Upper lobe of right lung (tissue), 1 donor: ENCODE results near the gene PTPN11. TPM values are rescaled to one million over a fixed set of nuclear protein-coding genes. Genes with fewer than 3 reads are reported as not detected.
"Not testable (repeated sequence)": the region's sequence is repeated elsewhere in the genome, so short reads cannot be mapped to it uniquely, and the experiment has no call there.

Source experiments
- ATAC-seq: fragments of 200-7000 bp; cut with Tn5 transposase; one replicate; pipeline ENCODE4 v1.9.1; 2020; ENCODE audit warnings: mild to moderate bottlenecking, moderate library complexity
- DNase-seq: peaks from one replicate; pipeline ENCODE4 v3.0.0-alpha.2; 2020
- H3K27ac ChIP-seq: fragments of 200-600 bp; one replicate; pipeline ENCODE4 v1.8.0; 2022
- H3K27me3 ChIP-seq: fragments of 200-600 bp; one replicate; pipeline ENCODE4 v1.8.0; 2022; ENCODE audit warnings: mild to moderate bottlenecking
- H3K36me3 ChIP-seq: fragments of 200-600 bp; one replicate; pipeline ENCODE4 v1.8.0; 2022
- H3K4me1 ChIP-seq: fragments of 200-600 bp; one replicate; pipeline ENCODE4 v1.8.0; 2022
- H3K4me3 ChIP-seq: fragments of 200-600 bp; one replicate; pipeline ENCODE4 v1.8.0; 2022; ENCODE audit warnings: mild to moderate bottlenecking
- H3K9me3 ChIP-seq: fragments of 200-600 bp; one replicate; pipeline ENCODE4 v1.8.0; 2022
- CTCF ChIP-seq: fragments of 200-600 bp; IDR thresholded peaks from one replicate; pipeline ENCODE4 v1.8.0; 2022; ENCODE audit warnings: antibody characterized with exemption
- intact Hi-C: fragments of 100-400 bp; cut with DNase I; formaldehyde crosslinking; loops from one replicate; pipeline ENCODE4 v1.11.0; 2022
- total RNA-seq: library from RNA; stranded (reverse); fragmentation: NEBNext Ultra II Directional; extraction: Animal tissue kit (Norgen Biotek cat#: 25700); gene quantifications from one replicate; pipeline ENCODE4 v1.2.1, GENCODE V29; 2021
- donor health status: DM: no; HTN: yes; CAD: no; lungs with severe emphysema.

Gene PTPN11
- total RNA-seq, 1 donor from 2014 or later: 98.7 TPM

- Histone ChIP-seq H3K36me3 (peaks cover 12% of the 10 kb centered on the region), H3K9me3 (no peaks in the 10 kb centered on the region), H3K27me3 (no peaks in the 10 kb centered on the region), H3K27ac (no peak overlapping the region), H3K4me3 (no peak overlapping the region), H3K4me1 (no peaks in the 10 kb centered on the region)
- no peak for TF ChIP-seq CTCF
- intact Hi-C loops: no loop called here
- no peak for DNase-seq
- ATAC-seq: no peak
Measured at GRCh38 chr12:112514926-112515642, 96.3 kb downstream of the PTPN11 start.

- intact Hi-C loops: no loop called here
- Histone ChIP-seq H3K4me1 (no peaks in the 10 kb centered on the region), H3K4me3 (no peak overlapping the region), H3K27me3 (no peaks in the 10 kb centered on the region), H3K9me3 (no peaks in the 10 kb centered on the region), H3K27ac (no peak overlapping the region), H3K36me3 (peaks cover 4% of the 10 kb centered on the region)
- TF ChIP-seq CTCF: no peak
- DNase-seq (no peak), ATAC-seq (no peak)
Measured at GRCh38 chr12:112515868-112516267, 97.1 kb downstream of the PTPN11 start.

- DNase-seq (no peak), ATAC-seq (no peak)
- Histone ChIP-seq H3K27ac (no peak overlapping the region), H3K36me3 (no peaks in the 10 kb centered on the region), H3K27me3 (no peaks in the 10 kb centered on the region), H3K4me1 (no peaks in the 10 kb centered on the region), H3K9me3 (no peaks in the 10 kb centered on the region), H3K4me3 (no peak overlapping the region)
- intact Hi-C loops: no loop called here
- TF ChIP-seq CTCF: no peak
Measured at GRCh38 chr12:112517730-112518364, 99.1 kb downstream of the PTPN11 start.

- Histone ChIP-seq H3K27me3 (no peaks in the 10 kb centered on the region), H3K9me3 (no peaks in the 10 kb centered on the region), H3K4me3 (no peak overlapping the region), H3K36me3 (no peaks in the 10 kb centered on the region), H3K4me1 (no peaks in the 10 kb centered on the region), H3K27ac (no peak overlapping the region)
- no peak for TF ChIP-seq CTCF
- DNase-seq: no peak
- intact Hi-C loops: no loop called here
- no peak for ATAC-seq
Measured at GRCh38 chr12:112518365-112518735, 99.6 kb downstream of the PTPN11 start.

GRCh38 chr12:112519841-112520340 is 101.1 kb downstream of the PTPN11 start:
- H3K27ac ChIP-seq, H3K4me3 ChIP-seq, ATAC-seq, intact Hi-C loops, H3K36me3 ChIP-seq, H3K4me1 ChIP-seq, H3K9me3 ChIP-seq, H3K27me3 ChIP-seq, DNase-seq: not testable (repeated sequence)

GRCh38 chr12:112523856-112524255 is 105.1 kb downstream of the PTPN11 start:
- no peak for DNase-seq
- Histone ChIP-seq H3K36me3 (no peaks in the 10 kb centered on the region), H3K9me3 (no peaks in the 10 kb centered on the region), H3K27ac (no peak overlapping the region), H3K27me3 (no peaks in the 10 kb centered on the region), H3K4me1 (no peaks in the 10 kb centered on the region), H3K4me3 (no peak overlapping the region)
- ATAC-seq: no peak
- TF ChIP-seq CTCF: no peak
- intact Hi-C loops: no loop called here
